Adrenal gland (tissue), 12 donors: ENCODE results near the gene ENPP5. TPM values are rescaled to one million over a fixed set of nuclear protein-coding genes. Genes with fewer than 3 reads are reported as not detected.

Experiments used
- DNase-seq, 7 donors: peaks; one replicate each; pipeline ENCODE4 v3.0.0-alpha.2; 2019 to 2020
- H3K27ac ChIP-seq, 5 donors: fragments of 200-600 bp; sonication (generic) in 4 of 5; 1 replicate in 3 of 5; 2 replicates in 2 of 5; pipeline versions ENCODE4 v1.5.1 to v1.8.0; 2016 to 2020; ENCODE audit warnings: mild to moderate bottlenecking in 1 of 5
- H3K27me3 ChIP-seq: fragments of 200-600 bp; 2 replicates; pipeline ENCODE4 v1.8.0; 2021
- H3K36me3 ChIP-seq, 2 donors: fragments of 200-600 bp; replicated peaks in 1 of 2; 1 replicate in 1 of 2; 2 replicates in 1 of 2; pipeline versions ENCODE4 v1.5.1 to v1.8.0; 2018 to 2022
- H3K4me1 ChIP-seq, 2 donors: fragments of 200-600 bp; replicated peaks in 1 of 2; 1 replicate in 1 of 2; 2 replicates in 1 of 2; pipeline versions ENCODE4 v1.5.1 to v1.8.0; 2018 to 2021
- H3K4me3 ChIP-seq, 4 donors: fragments of 200-600 bp; sonication (generic) in 3 of 4; one replicate each; pipeline ENCODE4 v1.5.1; 2016 to 2018
- H3K9me3 ChIP-seq, 3 donors: fragments of 200-600 bp; sonication (generic) in 1 of 3; replicated peaks in 1 of 3; 1 replicate in 2 of 3; 2 replicates in 1 of 3; pipeline versions ENCODE4 v1.5.1 to v1.8.0; 2016 to 2021
- CTCF ChIP-seq, 6 experiments: fragments of 450-650 bp in 4 of 6; fragments of 200-600 bp in 2 of 6; sonication (generic) in 1 of 6; IDR thresholded peaks; 1 replicate in 5 of 6; 2 replicates in 1 of 6; pipeline versions ENCODE4 v1.5.1 to v1.8.0; 2016 to 2021; ENCODE audit warnings: antibody characterized with exemption in 6 of 6, mild to moderate bottlenecking in 2 of 6, moderate library complexity in 1 of 6
- POLR2A ChIP-seq, 2 donors: fragments of 450-650 bp; IDR thresholded peaks; one replicate each; pipeline ENCODE4 v1.6.1; 2017; ENCODE audit warnings: antibody characterized with exemption in 2 of 2, mild to moderate bottlenecking in 2 of 2, moderate library complexity in 1 of 2
- WGBS, 4 donors: extraction: QIAGEN DNeasy Blood & Tissue Kit in 2 of 4; methylation state at CpG; one replicate each; pipeline versions ENCODE4 v1.1.5 to v1.1.7; 2013 to 2017; 5-methylcytosine and 5-hydroxymethylcytosine counted together
- intact Hi-C, 2 donors: fragments of 100-400 bp; cut with DNase I; formaldehyde crosslinking; loops; one replicate each; pipeline versions ENCODE4 v1.14.1 to v1.15.0; 2022 to 2023
- polyA plus RNA-seq, 3 donors: library from polyadenylated mRNA; stranded (reverse); fragments of 200-250 nt in 2 of 3; fragments of 350-450 nt in 1 of 3; fragmentation: Illumina TruSeq in 1 of 3; extraction: RNeasy Lipid Tissue Mini Kit (QIAGEN cat#74804) in 1 of 3; gene quantifications; one replicate each; pipeline ENCODE4 v1.2.3, GENCODE V29; 2013 to 2014
- total RNA-seq, 9 donors: library from RNA; depleted of rRNA in 4 of 9; stranded (reverse); fragments of >200 nt in 4 of 9; fragments of 120-200 nt in 1 of 9; fragmentation: NEBNext Ultra II Directional in 1 of 9; extraction: Animal tissue kit (Norgen Biotek cat#: 25700) in 1 of 9; gene quantifications; one replicate each; pipeline versions ENCODE4 v1.1.0 to v1.2.4, GENCODE V29; 2013 to 2023
- donor health status: healthy with polysubstance abuse.
- donor health status: Bipolar disorder and iron deficiency.
- donor health status: DM: yes; HTN: yes; CAD: no.
- donor health status: DM: no; HTN: no; CAD: no.
- donor health status: DM: no; HTN: no; CAD: no.
- donor health status: DM: yes; HTN: yes; CAD: no.

Gene ENPP5
- total and polyA plus RNA-seq, 12 donors, result 2.2 to 25.7 (median 9.2) TPM

- no peaks in the 10 kb centered on the region for H3K36me3 ChIP-seq
- no peak overlapping the region for H3K4me3 ChIP-seq
- intact Hi-C loops, result no loop called here
- no peaks in the 10 kb centered on the region for H3K27me3 ChIP-seq
- 90 to 100% (median 95%) methylated on average over 1 of the region's 1 CpG for WGBS, 4 donors
- TF ChIP-seq POLR2A (IDR thresholded peaks at IDR 0.05), result no peak
- no peak for TF ChIP-seq CTCF (IDR thresholded peaks at IDR 0.05)
- no peaks in the 10 kb centered on the region for H3K9me3 ChIP-seq
- H3K4me1 ChIP-seq, result no peaks in the 10 kb centered on the region
- no peak for DNase-seq
- no peak overlapping the region for H3K27ac ChIP-seq
Measured at GRCh38 chr6:46113370-46113769, 57.4 kb downstream of the ENPP5 start.

Other genes starting within 250 kb of the ENPP5 start
- 1 to 10 TPM in 8 of 9 donors, under 1 TPM in 1; 0.94 to 5.6 (median 2.0) TPM for gene CLIC5, start 155.1 kb downstream of the ENPP5 start, total RNA-seq
- 1 to 10 TPM; 1.2 to 1.8 (median 1.3) TPM for gene CLIC5, start 155.1 kb downstream of the ENPP5 start, polyA plus RNA-seq
- 10 to 100 TPM in 8 of 9 donors, 1 to 10 TPM in 1; 2.2 to 31.0 (median 15.4) TPM for gene ENPP4, start 41.0 kb downstream of the ENPP5 start, total RNA-seq
- 10 to 100 TPM in 1 of 3 donors, 1 to 10 TPM in 2; 2.3 to 13.9 (median 4.4) TPM for gene ENPP4, start 41.0 kb downstream of the ENPP5 start, polyA plus RNA-seq